Neuronal stem cell (in vitro differentiated cells): ENCODE results near the gene PPP2R2B.

ENCODE experiments used
- DNase-seq: peaks from one replicate; pipeline ENCODE4 v3.0.0-alpha.2; 2013; ENCODE audit warnings: low spot score
- H2AFZ ChIP-seq: one replicate; pipeline ENCODE4 v1.6.1; 2013; ENCODE audit warnings: mild to moderate bottlenecking, low read length, inconsistent platforms
- H2AK5ac ChIP-seq: 2 replicates; pipeline ENCODE4 v1.6.1; 2013; ENCODE audit warnings: low read depth, mild to moderate bottlenecking, inconsistent platforms, low read length, moderate library complexity, mixed read lengths
- H2BK120ac ChIP-seq: 2 replicates; pipeline ENCODE4 v1.6.1; 2013; ENCODE audit warnings: low read depth, mild to moderate bottlenecking, inconsistent platforms, low read length, moderate library complexity, mixed read lengths
- H2BK12ac ChIP-seq: one replicate; pipeline ENCODE4 v1.6.1; 2013; ENCODE audit warnings: low read length, inconsistent platforms
- H2BK15ac ChIP-seq: 2 replicates; pipeline ENCODE4 v1.6.1; 2013; ENCODE audit warnings: mild to moderate bottlenecking, low read length, inconsistent platforms, mixed read lengths
- H2BK5ac ChIP-seq: one replicate; pipeline ENCODE4 v1.6.1; 2013; ENCODE audit warnings: inconsistent platforms, mild to moderate bottlenecking, low read length, moderate library complexity
- H3K14ac ChIP-seq: one replicate; pipeline ENCODE4 v1.6.1; 2013; ENCODE audit warnings: low read length, inconsistent platforms
- H3K18ac ChIP-seq: 2 replicates; pipeline ENCODE4 v1.6.1; 2013; ENCODE audit warnings: low read length, inconsistent platforms
- H3K23ac ChIP-seq: 2 replicates; pipeline ENCODE4 v1.6.1; 2013; ENCODE audit warnings: low read depth, mild to moderate bottlenecking, mixed read lengths, low read length, inconsistent platforms; ENCODE audit not compliant: poor library complexity
- H3K27ac ChIP-seq: replicated peaks from 3 replicates; pipeline ENCODE4 v1.5.1; 2013; ENCODE audit warnings: low read length, inconsistent platforms
- H3K27me3 ChIP-seq, 3 experiments: 2 replicates each; pipeline ENCODE4 v1.6.1; 2013; ENCODE audit warnings: low read length in 3 of 3, mild to moderate bottlenecking in 2 of 3, inconsistent platforms in 1 of 3, low read depth in 1 of 3, mixed read lengths in 1 of 3, moderate library complexity in 1 of 3; ENCODE audit not compliant: control insufficient read depth in 3 of 3, insufficient read depth in 3 of 3
- H3K36me3 ChIP-seq, 2 donors: replicated peaks in 1 of 2; 2 replicates each; pipeline ENCODE4 v1.6.1; 2013; ENCODE audit warnings: low read length in 2 of 2; ENCODE audit not compliant: control insufficient read depth in 2 of 2, insufficient read depth in 2 of 2
- H3K4ac ChIP-seq: 2 replicates; pipeline ENCODE4 v1.6.1; 2013; ENCODE audit warnings: inconsistent platforms, mild to moderate bottlenecking, low read length, moderate library complexity
- H3K4me1 ChIP-seq, 2 donors: 1 replicate in 1 of 2; 2 replicates in 1 of 2; pipeline ENCODE4 v1.6.1; 2013; ENCODE audit warnings: low read length in 2 of 2, low read depth in 1 of 2; ENCODE audit not compliant: control insufficient read depth in 2 of 2, insufficient read depth in 1 of 2
- H3K4me2 ChIP-seq: one replicate; pipeline ENCODE4 v1.6.1; 2013; ENCODE audit warnings: mild to moderate bottlenecking, low read length, inconsistent platforms; ENCODE audit not compliant: insufficient read depth, poor library complexity, severe bottlenecking
- H3K4me3 ChIP-seq, 2 donors: 2 replicates each; pipeline ENCODE4 v1.5.1; 2013; ENCODE audit warnings: low read length in 2 of 2, mild to moderate bottlenecking in 2 of 2, inconsistent platforms in 1 of 2, moderate library complexity in 1 of 2
- H3K79me1 ChIP-seq: one replicate; pipeline ENCODE4 v1.6.1; 2013; ENCODE audit warnings: low read depth, mild to moderate bottlenecking, inconsistent platforms, low read length, moderate library complexity
- H3K9ac ChIP-seq: one replicate; pipeline ENCODE4 v1.6.1; 2013; ENCODE audit warnings: mild to moderate bottlenecking, low read depth, low read length, inconsistent platforms; ENCODE audit not compliant: poor library complexity
- H3K9me3 ChIP-seq, 2 donors: replicated peaks in 1 of 2; 2 replicates each; pipeline versions ENCODE3 to v1.6.1; 2013; ENCODE audit warnings: low read length in 2 of 2, mild to moderate bottlenecking in 2 of 2, inconsistent platforms in 1 of 2, low read depth in 1 of 2, mixed read lengths in 1 of 2, moderate library complexity in 1 of 2; ENCODE audit not compliant: control insufficient read depth in 2 of 2, insufficient read depth in 1 of 2
- H4K8ac ChIP-seq: one replicate; pipeline ENCODE4 v1.6.1; 2013; ENCODE audit warnings: low read depth, mild to moderate bottlenecking, inconsistent platforms, low read length, moderate library complexity
- H4K91ac ChIP-seq: one replicate; pipeline ENCODE4 v1.6.1; 2013; ENCODE audit warnings: low read length, low read depth, mild to moderate bottlenecking, inconsistent platforms; ENCODE audit not compliant: poor library complexity
- WGBS, 2 donors: extraction: QIAGEN DNeasy Blood & Tissue Kit; methylation state at CpG; one replicate each; pipeline ENCODE4 v1.1.7; 2013; ENCODE audit warnings: missing lambda C conversion rate in 2 of 2, mixed read lengths in 1 of 2; ENCODE audit not compliant: insufficient read length in 2 of 2, insufficient replicate concordance in 1 of 2; ENCODE audit errors: extremely low coverage in 2 of 2; 5-methylcytosine and 5-hydroxymethylcytosine counted together

The PPP2R2B gene

GRCh38 chr5:146872188-146872587 lies 6.4 kb downstream of the PPP2R2B start:
- no peak overlapping the region for H4K91ac ChIP-seq
- H3K9ac ChIP-seq = no peak overlapping the region
- H2BK12ac ChIP-seq = no peak overlapping the region
- no peak overlapping the region for H2BK120ac ChIP-seq
- no peak for DNase-seq
- H3K9me3 ChIP-seq = no peaks in the 10 kb centered on the region
- H3K23ac ChIP-seq = no peak overlapping the region
- no peak overlapping the region for H2BK15ac ChIP-seq
- no peak overlapping the region for H3K4me3 ChIP-seq
- WGBS, 2 donors = no CpG with 5 or more reads among the region's 1 CpG
- no peak overlapping the region for H2BK5ac ChIP-seq
- no peak overlapping the region for H3K14ac ChIP-seq
- H3K27me3 ChIP-seq = no peaks in the 10 kb centered on the region
- H3K27ac ChIP-seq = no peak overlapping the region
- no peaks in the 10 kb centered on the region for H3K79me1 ChIP-seq
- H4K8ac ChIP-seq = no peak overlapping the region
- H3K4me1 ChIP-seq = peaks cover 5 to 20% of the 10 kb centered on the region in 2 donors
- H2AK5ac ChIP-seq = no peak overlapping the region
- H3K4me2 ChIP-seq = no peak overlapping the region
- peaks cover 0 to 6% of the 10 kb centered on the region in 2 donors for H3K36me3 ChIP-seq
- no peak overlapping the region for H2AFZ ChIP-seq
- H3K18ac ChIP-seq = no peak overlapping the region
- no peak overlapping the region for H3K4ac ChIP-seq

GRCh38 chr5:146867996-146868708 lies 10.4 kb downstream of the PPP2R2B start:
- Histone ChIP-seq H3K4me2 (no peak overlapping the region), H3K4me3 (no peak overlapping the region), H3K4me1 (peaks cover 0 to 8% of the 10 kb centered on the region in 2 donors), H3K79me1 (no peaks in the 10 kb centered on the region), H3K23ac (no peak overlapping the region), H2BK5ac (no peak overlapping the region), H3K9me3 (no peaks in the 10 kb centered on the region), H3K36me3 (peaks cover 0 to 6% of the 10 kb centered on the region in 2 donors), H2BK15ac (no peak overlapping the region), H3K14ac (no peak overlapping the region), H3K9ac (no peak overlapping the region), H3K27ac (no peak overlapping the region), H3K18ac (no peak overlapping the region), H4K91ac (no peak overlapping the region), H4K8ac (no peak overlapping the region), H2AFZ (no peak overlapping the region), H2AK5ac (no peak overlapping the region), H3K27me3 (no peaks in the 10 kb centered on the region), H3K4ac (no peak overlapping the region), H2BK120ac (no peak overlapping the region), H2BK12ac (no peak overlapping the region)
- DNase-seq = no peak
- no CpG with 5 or more reads among the region's 1 CpG for WGBS, 2 donors

DNA sequence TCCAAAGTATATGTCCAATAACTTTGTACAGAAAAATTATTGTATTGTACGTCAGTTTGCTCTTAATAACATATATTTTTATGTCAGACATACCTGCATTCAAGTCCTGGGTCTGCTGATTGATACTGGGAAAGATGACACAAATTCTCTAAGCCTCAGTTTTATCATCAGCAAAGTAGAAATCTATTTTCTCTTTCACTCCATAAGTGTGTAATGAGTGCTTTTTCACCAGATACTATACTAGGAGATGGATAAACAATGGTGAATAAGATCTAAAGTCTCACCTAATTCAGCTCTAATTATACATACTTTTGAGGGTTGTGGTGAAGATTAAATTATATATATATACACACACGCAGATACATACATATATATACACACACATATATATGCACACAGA lies 12.3 kb downstream of the PPP2R2B start:
- Histone ChIP-seq H3K79me1 (no peaks in the 10 kb centered on the region), H3K4ac (no peak overlapping the region), H3K36me3 (peaks cover 0 to 6% of the 10 kb centered on the region in 2 donors), H3K23ac (no peak overlapping the region), H4K8ac (no peak overlapping the region), H3K4me1 (no peaks in the 10 kb centered on the region), H3K4me3 (no peak overlapping the region), H3K18ac (no peak overlapping the region), H3K14ac (no peak overlapping the region), H2BK120ac (no peak overlapping the region), H3K4me2 (no peak overlapping the region), H3K27me3 (no peaks in the 10 kb centered on the region), H3K9ac (no peak overlapping the region), H2AK5ac (no peak overlapping the region), H2BK15ac (no peak overlapping the region), H2BK12ac (no peak overlapping the region), H3K27ac (no peak overlapping the region), H3K9me3 (no peaks in the 10 kb centered on the region), H2AFZ (no peak overlapping the region), H4K91ac (no peak overlapping the region), H2BK5ac (no peak overlapping the region)
- DNase-seq = no peak
- no CpG with 5 or more reads among the region's 2 CpGs for WGBS, 2 donors

DNA sequence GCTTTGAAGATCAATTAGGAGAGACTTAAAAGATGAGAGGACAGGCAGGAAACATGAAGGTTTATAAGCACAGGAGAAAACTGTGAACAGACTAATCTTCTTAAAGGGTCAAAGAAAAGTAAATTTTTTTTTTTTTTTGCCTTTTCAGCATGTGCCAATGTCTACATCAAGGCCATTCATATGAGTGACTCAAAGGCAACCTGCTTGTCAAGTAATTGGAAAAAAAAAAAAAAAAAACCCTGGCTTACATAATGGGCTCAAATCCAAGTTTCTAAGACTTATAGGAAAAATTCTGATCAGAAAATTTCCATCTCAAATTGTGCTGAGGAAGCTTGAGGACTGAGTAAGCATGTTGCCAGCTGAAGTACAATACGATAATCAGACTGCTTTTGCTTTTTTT lies 15.9 kb downstream of the PPP2R2B start:
- H3K36me3 ChIP-seq = no peaks in the 10 kb centered on the region
- H2AK5ac ChIP-seq = no peak overlapping the region
- no peak overlapping the region for H3K4me3 ChIP-seq
- H2BK5ac ChIP-seq = no peak overlapping the region
- no peaks in the 10 kb centered on the region for H3K79me1 ChIP-seq
- H3K4me1 ChIP-seq = peaks cover 0 to 4% of the 10 kb centered on the region in 2 donors
- no CpG with 5 or more reads among the region's 1 CpG for WGBS, 2 donors
- H2BK120ac ChIP-seq = no peak overlapping the region
- H4K91ac ChIP-seq = no peak overlapping the region
- H2BK15ac ChIP-seq = no peak overlapping the region
- no peak overlapping the region for H3K4ac ChIP-seq
- H3K18ac ChIP-seq = no peak overlapping the region
- no peaks in the 10 kb centered on the region for H3K27me3 ChIP-seq
- no peaks in the 10 kb centered on the region for H3K9me3 ChIP-seq
- DNase-seq = no peak
- no peak overlapping the region for H3K14ac ChIP-seq
- no peak overlapping the region for H3K9ac ChIP-seq
- no peak overlapping the region for H3K23ac ChIP-seq
- H3K27ac ChIP-seq = no peak overlapping the region
- H3K4me2 ChIP-seq = no peak overlapping the region
- no peak overlapping the region for H4K8ac ChIP-seq
- H2BK12ac ChIP-seq = no peak overlapping the region
- H2AFZ ChIP-seq = no peak overlapping the region
